Measurements from ENCODE around the gene SAFB. TPM values are rescaled to one million over a fixed set of nuclear protein-coding genes. Genes with fewer than 3 reads are reported as not detected.

Gene SAFB
- total and polyA plus RNA-seq, 2 experiments from 2014 or later, result 36.5 to 49.4 TPM

DNA sequence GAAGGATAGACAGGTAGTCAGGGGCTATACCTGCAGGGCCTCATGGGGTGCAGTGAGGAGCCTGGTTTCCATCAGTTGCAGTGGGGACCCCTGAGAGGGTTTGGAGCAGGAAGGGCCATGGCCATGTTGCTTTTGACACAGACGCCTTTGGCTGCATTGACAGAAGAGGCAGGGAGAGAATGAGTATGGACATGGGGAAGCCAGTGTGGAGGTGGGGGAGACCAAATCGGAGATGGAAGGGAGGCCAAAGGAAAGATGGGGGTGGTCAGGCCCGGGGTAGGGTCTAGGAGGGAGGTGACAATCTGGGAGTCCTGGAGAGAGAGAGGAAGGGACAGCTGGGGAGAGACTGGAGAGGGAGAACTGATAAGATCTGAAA lies 59.2 kb downstream of the SAFB start:
- H3K27ac ChIP-seq, result no peak overlapping the region
- in situ Hi-C loops (cut with MboI), result no loop called here
- no peaks in the 10 kb centered on the region for H4K20me1 ChIP-seq (ENCODE audit: insufficient read depth)
- peaks cover 15% of the 10 kb centered on the region for H3K79me2 ChIP-seq (ENCODE audit: insufficient read depth)
- H3K4me2 ChIP-seq (ENCODE audit: unreplicated experiment), result no peak overlapping the region
- H3K36me3 ChIP-seq (ENCODE audit: low read depth), result no peaks in the 10 kb centered on the region
- H3K9ac ChIP-seq, result no peak overlapping the region
- no peaks in the 10 kb centered on the region for H3K9me2 ChIP-seq (ENCODE audit: insufficient read depth)
- no peaks in the 10 kb centered on the region for H3K27me3 ChIP-seq (replicated peaks; ENCODE audit: insufficient read depth)
- no peak overlapping the region for H3K4me3 ChIP-seq
- H3K4me1 ChIP-seq (ENCODE audit: insufficient read depth), result no peaks in the 10 kb centered on the region
- H3F3A ChIP-seq (ENCODE audit: insufficient read depth), result no peaks in the 10 kb centered on the region
- WGBS, 2 experiments (ENCODE audit: low coverage in 1 of 2, low lambda C conversion rate in 2 of 2, missing lambda C conversion rate in 2 of 2), result 76 to 78% methylated on average over 3 of the region's 3 CpGs
- no peak for DNase-seq
- no peak for TF ChIP-seq EZH2 (IDR thresholded peaks at IDR 0.05; ENCODE audit: insufficient read depth, poor library complexity, severe bottlenecking)
- TF ChIP-seq EZH2phosphoT487 (IDR thresholded peaks at IDR 0.05; ENCODE audit: insufficient read depth, low read depth), result no peak
- H2AFZ ChIP-seq, result no peak overlapping the region
- H3K9me3 ChIP-seq (ENCODE audit: low read depth), result no peaks in the 10 kb centered on the region

DNA sequence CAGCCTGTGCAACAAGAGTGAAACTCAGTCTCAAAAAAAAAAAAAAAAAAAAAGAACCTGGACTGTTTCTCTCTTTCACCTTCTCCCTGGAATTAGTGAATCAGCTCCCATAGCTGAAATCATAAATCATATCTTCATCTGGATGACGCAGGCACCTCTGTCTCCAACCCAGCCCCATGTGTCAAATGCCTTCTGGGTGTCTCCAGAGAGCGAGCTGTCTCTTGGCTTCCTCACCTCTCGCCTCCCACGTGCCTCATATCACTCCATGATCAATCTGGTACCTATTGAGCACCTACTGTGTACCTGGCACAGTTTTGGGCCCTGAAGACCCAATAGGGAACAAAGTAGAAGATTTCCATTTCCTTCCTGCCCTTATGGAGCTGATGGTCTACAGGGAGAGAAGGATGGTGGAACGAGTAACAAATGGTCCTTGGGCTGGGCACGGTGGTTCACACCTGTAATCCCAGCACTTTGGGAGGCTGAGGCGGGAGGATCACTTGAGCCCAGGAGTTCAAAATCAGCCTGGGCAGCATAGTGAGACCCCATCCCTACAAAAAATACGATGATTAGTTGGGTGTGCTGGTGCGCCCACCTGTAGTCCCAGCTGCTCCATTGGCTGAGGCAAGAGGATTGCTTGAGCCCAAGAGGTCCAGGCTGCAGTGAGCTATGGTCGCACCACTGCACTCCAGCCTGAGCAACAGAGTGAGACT lies 60.4 kb downstream of the SAFB start:
- Histone ChIP-seq H3K4me3 (no peak overlapping the region), H2AFZ (no peak overlapping the region), H3K9me3 (ENCODE audit: low read depth) (no peaks in the 10 kb centered on the region), H4K20me1 (ENCODE audit: insufficient read depth) (no peaks in the 10 kb centered on the region), H3K79me2 (ENCODE audit: insufficient read depth) (peaks cover 15% of the 10 kb centered on the region), H3K27me3 (replicated peaks; ENCODE audit: insufficient read depth) (no peaks in the 10 kb centered on the region), H3K9me2 (ENCODE audit: insufficient read depth) (no peaks in the 10 kb centered on the region), H3F3A (ENCODE audit: insufficient read depth) (no peaks in the 10 kb centered on the region), H3K36me3 (ENCODE audit: low read depth) (no peaks in the 10 kb centered on the region), H3K9ac (no peak overlapping the region), H3K27ac (no peak overlapping the region), H3K4me1 (ENCODE audit: insufficient read depth) (no peaks in the 10 kb centered on the region), H3K4me2 (ENCODE audit: unreplicated experiment) (no peak overlapping the region)
- no peak for TF ChIP-seq EZH2phosphoT487 (IDR thresholded peaks at IDR 0.05; ENCODE audit: insufficient read depth, low read depth)
- no peak for TF ChIP-seq EZH2 (IDR thresholded peaks at IDR 0.05; ENCODE audit: insufficient read depth, poor library complexity, severe bottlenecking)
- DNase-seq, result no peak
- 81 to 83% methylated on average over 10 of the region's 10 CpGs for WGBS, 2 experiments (ENCODE audit: low coverage in 1 of 2, low lambda C conversion rate in 2 of 2, missing lambda C conversion rate in 2 of 2)
- in situ Hi-C loops (cut with MboI), result no loop called here

DNA sequence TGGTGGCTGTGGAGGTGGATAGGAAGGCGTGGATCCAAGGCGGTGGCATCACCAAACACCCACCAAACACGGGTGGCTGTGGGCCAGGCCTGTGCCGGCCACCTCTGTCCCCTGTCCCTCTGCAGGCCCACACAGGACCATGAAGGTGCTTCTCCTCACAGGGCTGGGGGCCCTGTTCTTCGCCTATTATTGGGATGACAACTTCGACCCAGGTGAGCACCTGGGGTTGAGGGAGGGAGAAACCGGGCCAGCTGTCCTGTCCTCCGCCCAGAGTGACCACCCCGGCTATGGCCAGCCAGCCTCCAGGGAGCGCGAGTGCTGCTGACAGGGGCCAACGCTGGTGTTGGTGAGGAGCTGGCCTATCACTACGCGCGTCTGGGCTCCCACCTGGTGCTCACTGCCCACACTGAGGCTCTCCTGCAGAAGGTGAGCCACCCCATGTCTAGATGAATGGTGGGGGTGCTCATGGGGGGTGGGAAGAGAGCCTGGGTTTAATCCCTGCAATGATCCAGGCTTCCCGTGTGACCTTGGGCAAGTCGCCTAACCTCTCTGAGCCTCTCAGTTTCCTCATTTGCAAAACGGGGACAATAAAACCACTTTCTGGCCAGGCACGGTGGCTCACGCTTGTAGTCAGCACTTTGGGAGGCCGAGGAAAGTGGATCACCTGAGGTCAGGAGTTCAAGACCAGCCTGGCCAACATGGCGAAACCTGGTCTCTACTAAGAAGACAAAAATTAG lies 62.0 kb downstream of the SAFB start:
- Histone ChIP-seq H3F3A (ENCODE audit: insufficient read depth) (no peaks in the 10 kb centered on the region), H2AFZ (no peak overlapping the region), H3K9ac (no peak overlapping the region), H3K9me2 (ENCODE audit: insufficient read depth) (no peaks in the 10 kb centered on the region), H3K79me2 (ENCODE audit: insufficient read depth) (peaks cover 3% of the 10 kb centered on the region), H3K4me3 (no peak overlapping the region), H4K20me1 (ENCODE audit: insufficient read depth) (no peaks in the 10 kb centered on the region), H3K4me1 (ENCODE audit: insufficient read depth) (no peaks in the 10 kb centered on the region), H3K4me2 (ENCODE audit: unreplicated experiment) (no peak overlapping the region), H3K27me3 (replicated peaks; ENCODE audit: insufficient read depth) (no peaks in the 10 kb centered on the region), H3K9me3 (ENCODE audit: low read depth) (no peaks in the 10 kb centered on the region), H3K36me3 (ENCODE audit: low read depth) (no peaks in the 10 kb centered on the region), H3K27ac (no peak overlapping the region)
- TF ChIP-seq EZH2phosphoT487 (IDR thresholded peaks at IDR 0.05; ENCODE audit: insufficient read depth, low read depth) (no peak), EZH2 (IDR thresholded peaks at IDR 0.05; ENCODE audit: insufficient read depth, poor library complexity, severe bottlenecking) (no peak)
- no peak for DNase-seq
- in situ Hi-C loops (cut with MboI), result no loop called here
- WGBS, 2 experiments (ENCODE audit: low coverage in 1 of 2, low lambda C conversion rate in 2 of 2, missing lambda C conversion rate in 2 of 2), result 78 to 82% methylated on average over 19 to 22 of the region's 22 CpGs

DNA sequence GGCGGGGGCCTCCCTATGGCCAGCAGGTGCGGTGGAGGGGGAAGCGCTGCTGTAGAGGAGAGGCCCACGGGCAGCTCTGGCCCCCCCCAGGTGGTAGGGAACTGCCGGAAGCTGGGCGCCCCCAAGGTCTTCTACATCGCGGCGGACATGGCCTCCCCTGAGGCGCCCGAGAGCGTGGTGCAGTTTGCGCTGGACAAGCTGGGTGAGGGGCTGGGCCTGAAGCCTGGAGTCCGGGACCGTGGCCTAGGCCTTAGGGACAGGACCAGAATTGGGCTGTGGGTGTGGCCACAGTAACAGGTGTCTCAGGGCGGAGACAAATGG lies 63.4 kb downstream of the SAFB start:
- TF ChIP-seq EZH2phosphoT487 (IDR thresholded peaks at IDR 0.05; ENCODE audit: insufficient read depth, low read depth) (no peak), EZH2 (IDR thresholded peaks at IDR 0.05; ENCODE audit: insufficient read depth, poor library complexity, severe bottlenecking) (no peak)

More for the DNA sequence above, 63.4 kb downstream of the SAFB start:
- Histone ChIP-seq H4K20me1 (ENCODE audit: insufficient read depth) (no peaks in the 10 kb centered on the region), H3F3A (ENCODE audit: insufficient read depth) (no peaks in the 10 kb centered on the region), H3K4me1 (ENCODE audit: insufficient read depth) (no peaks in the 10 kb centered on the region), H3K9ac (no peak overlapping the region), H3K27ac (no peak overlapping the region), H3K4me3 (peak overlapping the region; percentile 73), H3K4me2 (ENCODE audit: unreplicated experiment) (peak overlapping the region; percentile 42), H3K9me2 (ENCODE audit: insufficient read depth) (no peaks in the 10 kb centered on the region), H3K27me3 (replicated peaks; ENCODE audit: insufficient read depth) (no peaks in the 10 kb centered on the region), H3K36me3 (ENCODE audit: low read depth) (no peaks in the 10 kb centered on the region), H2AFZ (peak overlapping the region; percentile 78; the same call in 1 of the 2 replicates), H3K79me2 (ENCODE audit: insufficient read depth) (peaks cover 12% of the 10 kb centered on the region), H3K9me3 (ENCODE audit: low read depth) (no peaks in the 10 kb centered on the region)
- no peak for DNase-seq
- in situ Hi-C loops (cut with MboI), result no loop called here
- WGBS, 2 experiments (ENCODE audit: low coverage in 1 of 2, low lambda C conversion rate in 2 of 2, missing lambda C conversion rate in 2 of 2), result 55 to 78% methylated on average over 11 to 16 of the region's 16 CpGs
